Sciatic nerve (tissue), 2 donors: ENCODE data around the gene TERT. TPM values are rescaled to one million over a fixed set of nuclear protein-coding genes. Genes with fewer than 3 reads are reported as not detected.

Experiments used
- ATAC-seq: fragments of 200-7000 bp; cut with Tn5 transposase; one replicate; pipeline ENCODE4 v1.9.1; 2020; ENCODE audit warnings: mild to moderate bottlenecking, moderate library complexity
- DNase-seq: peaks from one replicate; pipeline ENCODE4 v3.0.0-alpha.2; 2020; ENCODE audit warnings: low spot score
- intact Hi-C: fragments of 100-400 bp; cut with DNase I; formaldehyde crosslinking; loops from one replicate; pipeline ENCODE4 v1.14.2; 2022
- microRNA-seq: library from miRNA; unstranded; fragments of <30 nt; microRNA quantifications from one replicate; pipeline ENCODE4 v1.2.0, GENCODE V29; 2020
- total RNA-seq: library from RNA; stranded (reverse); fragmentation: NEBNext Ultra II Directional; extraction: Animal tissue kit (Norgen Biotek cat#: 25700); gene quantifications from one replicate; pipeline ENCODE4 v1.2.1, GENCODE V29; 2021
- donor health status: DM: no; HTN: no; CAD: no.
- donor health status: DM: no; HTN: no; CAD: no.

TERT gene
- total RNA-seq, 1 donor from 2014 or later = 0.85 TPM

DNA sequence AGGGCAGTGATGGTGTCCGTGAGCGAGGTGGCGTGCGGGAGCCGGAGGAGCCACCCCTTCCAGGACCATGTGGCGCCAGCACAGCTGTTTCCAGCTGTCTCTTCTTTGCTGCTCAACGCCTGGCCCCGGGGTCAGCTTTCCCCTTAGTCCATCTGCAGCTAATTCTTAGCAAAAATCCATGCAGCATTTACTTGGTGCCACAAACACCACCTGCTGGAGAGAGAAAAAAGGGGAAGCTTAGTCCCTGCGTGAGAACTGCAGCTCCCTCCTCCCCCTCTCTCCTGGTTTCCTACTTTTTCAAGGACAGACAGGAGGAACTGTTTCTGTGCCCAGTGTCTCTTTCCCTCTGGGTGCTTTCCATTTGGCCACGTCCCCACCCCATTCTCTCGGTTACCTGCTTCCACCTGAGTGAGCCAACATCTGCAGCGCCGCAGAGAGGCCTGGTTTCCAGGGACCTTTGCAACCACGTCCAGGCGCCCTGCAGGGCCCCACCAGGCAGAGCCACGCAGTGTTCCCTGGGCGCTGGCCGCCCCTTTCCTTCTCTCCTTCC lies 90.1 kb downstream of the TERT start:
- DNase-seq = no peak
- ATAC-seq = no peak
- intact Hi-C loops = no loop called here

DNA sequence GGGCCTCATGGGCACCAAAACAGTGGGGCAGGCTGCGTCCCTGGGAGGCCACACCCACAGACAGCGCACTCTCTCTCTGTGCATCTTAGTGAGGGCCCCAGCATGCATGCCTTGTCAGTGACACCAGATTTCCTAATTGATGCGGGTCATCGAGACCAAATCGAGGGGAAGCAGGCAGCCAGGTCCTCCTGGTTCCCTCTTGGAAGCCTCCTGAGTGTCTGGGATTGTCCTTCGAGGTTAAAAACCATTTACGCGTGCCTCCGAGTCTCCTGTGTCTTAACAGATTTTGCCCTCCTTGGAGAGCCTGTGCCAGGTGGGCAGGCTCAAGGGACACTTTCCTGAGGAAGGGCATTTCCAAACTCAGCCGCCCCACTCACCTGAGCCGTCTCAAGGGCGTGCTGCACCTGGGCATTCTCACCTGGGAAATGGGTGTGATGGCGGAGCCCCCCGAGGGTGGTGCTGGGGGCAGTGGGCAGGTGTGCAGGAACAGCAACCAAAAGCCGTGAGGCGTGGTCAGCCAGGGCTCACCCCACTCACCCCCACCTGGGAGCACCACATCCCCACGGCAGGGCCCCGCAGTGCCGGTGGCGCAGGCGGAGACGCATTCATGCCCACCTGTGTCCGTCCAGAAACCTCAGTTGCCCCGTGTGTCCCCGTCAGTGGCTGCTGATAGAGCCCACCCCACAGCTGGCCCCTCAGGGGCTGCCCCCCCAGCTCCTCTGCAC lies 90.7 kb downstream of the TERT start:
- DNase-seq (no peak), ATAC-seq (no peak)
- intact Hi-C loops = no loop called here

DNA sequence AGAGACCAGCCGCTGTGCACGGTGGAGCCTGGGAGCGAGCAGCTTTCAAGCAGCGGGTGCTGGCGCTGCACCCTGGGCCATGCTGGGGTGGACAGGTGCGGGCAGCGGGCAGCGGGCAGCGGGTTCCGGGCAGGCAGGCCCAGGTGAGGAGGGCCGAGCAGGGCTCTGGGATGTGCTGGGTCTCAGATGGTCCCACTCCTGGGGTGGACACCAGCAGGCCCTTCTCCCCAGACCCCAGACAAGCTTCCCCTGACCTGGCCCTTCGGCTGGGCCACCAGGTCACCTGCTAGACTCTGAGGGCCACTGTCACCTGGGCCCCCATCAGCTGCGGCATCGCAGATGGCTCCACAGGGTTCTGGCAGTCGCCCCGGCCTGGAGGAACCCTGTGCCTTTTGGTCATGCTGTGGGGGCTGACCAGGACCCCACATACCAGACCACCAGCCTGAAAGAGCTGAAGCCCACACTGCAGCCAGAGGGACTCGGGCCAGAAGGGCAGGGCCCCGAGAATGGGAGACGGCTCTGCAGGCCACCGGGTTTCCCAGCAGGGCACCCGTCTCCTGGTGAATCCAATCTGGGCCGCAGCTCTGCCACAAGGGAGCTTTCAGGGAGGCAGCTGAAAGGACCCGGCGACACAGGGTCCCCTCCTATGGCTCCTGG lies 91.4 kb downstream of the TERT start:
- DNase-seq (no peak), ATAC-seq (no peak)
- intact Hi-C loops = no loop called here

Small RNA genes within 50 kb of the gene (microRNA-seq; reads per million reads assigned to microRNA genes)
- not detected for gene MIR4457

Other genes starting within 250 kb of the TERT start
- 31.7 TPM for gene SLC12A7, start 183.0 kb downstream of the TERT start, total RNA-seq
- 0.09 TPM for gene SLC6A19, start 93.5 kb downstream of the TERT start, total RNA-seq
- not detected for gene SLC6A18, start 69.7 kb downstream of the TERT start, total RNA-seq
- 56.3 TPM for gene CLPTM1L, start 50.0 kb upstream of the TERT start, total RNA-seq
- not detected for gene SLC6A3, start 150.4 kb upstream of the TERT start, total RNA-seq
- gene LPCAT1, start 228.9 kb upstream of the TERT start, total RNA-seq = 44.4 TPM